ENCODE results near the gene RANGRF.

- TF ChIP-seq POLR2A (IDR thresholded peaks at IDR 0.05), result no peak
- TF ChIP-seq, protein P1, sequence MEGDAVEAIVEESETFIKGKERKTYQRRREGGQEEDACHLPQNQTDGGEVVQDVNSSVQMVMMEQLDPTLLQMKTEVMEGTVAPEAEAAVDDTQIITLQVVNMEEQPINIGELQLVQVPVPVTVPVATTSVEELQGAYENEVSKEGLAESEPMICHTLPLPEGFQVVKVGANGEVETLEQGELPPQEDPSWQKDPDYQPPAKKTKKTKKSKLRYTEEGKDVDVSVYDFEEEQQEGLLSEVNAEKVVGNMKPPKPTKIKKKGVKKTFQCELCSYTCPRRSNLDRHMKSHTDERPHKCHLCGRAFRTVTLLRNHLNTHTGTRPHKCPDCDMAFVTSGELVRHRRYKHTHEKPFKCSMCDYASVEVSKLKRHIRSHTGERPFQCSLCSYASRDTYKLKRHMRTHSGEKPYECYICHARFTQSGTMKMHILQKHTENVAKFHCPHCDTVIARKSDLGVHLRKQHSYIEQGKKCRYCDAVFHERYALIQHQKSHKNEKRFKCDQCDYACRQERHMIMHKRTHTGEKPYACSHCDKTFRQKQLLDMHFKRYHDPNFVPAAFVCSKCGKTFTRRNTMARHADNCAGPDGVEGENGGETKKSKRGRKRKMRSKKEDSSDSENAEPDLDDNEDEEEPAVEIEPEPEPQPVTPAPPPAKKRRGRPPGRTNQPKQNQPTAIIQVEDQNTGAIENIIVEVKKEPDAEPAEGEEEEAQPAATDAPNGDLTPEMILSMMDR (IDR thresholded peaks at IDR 0.05 in 8 of 11, conservative IDR thresholded peaks at IDR 0.05 in 3 of 11), result no peak
These were observed 29.8 kb downstream of the RANGRF start for GRCh38 chr17:8318010-8318935.

All from spleen (tissue), 7 donors.